ENCODE results near the gene PPP6R2.

Gene PPP6R2

GRCh38 chr22:50483977-50484853 lies 141.1 kb downstream of the PPP6R2 start:
- no peak for TF ChIP-seq PAX5 (IDR thresholded peaks at IDR 0.05; ENCODE audit: insufficient read depth, low read length, severe bottlenecking)
- TF ChIP-seq POLR2A (IDR thresholded peaks at IDR 0.05; ENCODE audit: low read depth, low read length) = no peak
- TF ChIP-seq SPI1 (IDR thresholded peaks at IDR 0.05; ENCODE audit: low read depth, low read length) = no peak
- TF ChIP-seq POU2F2 (IDR thresholded peaks at IDR 0.05; ENCODE audit: low read depth, low read length) = no peak
- TF ChIP-seq POLR2AphosphoS5 (IDR thresholded peaks at IDR 0.05; ENCODE audit: low read depth, low read length) = no peak
- TF ChIP-seq TAF1 (IDR thresholded peaks at IDR 0.05; ENCODE audit: low read depth, low read length) = no peak
- DNase-seq (ENCODE audit: insufficient read length, low spot score) (no peak), FAIRE-seq (no peak)

GRCh38 chr22:50485221-50486131 lies 142.3 kb downstream of the PPP6R2 start:
- no peak for TF ChIP-seq TAF1 (IDR thresholded peaks at IDR 0.05; ENCODE audit: low read depth, low read length)
- TF ChIP-seq SPI1 (IDR thresholded peaks at IDR 0.05; ENCODE audit: low read depth, low read length) = no peak
- no peak for TF ChIP-seq POU2F2 (IDR thresholded peaks at IDR 0.05; ENCODE audit: low read depth, low read length)
- TF ChIP-seq POLR2A (IDR thresholded peaks at IDR 0.05; ENCODE audit: low read depth, low read length) = no peak
- no peak for TF ChIP-seq PAX5 (IDR thresholded peaks at IDR 0.05; ENCODE audit: insufficient read depth, low read length, severe bottlenecking)
- no peak for TF ChIP-seq POLR2AphosphoS5 (IDR thresholded peaks at IDR 0.05; ENCODE audit: low read depth, low read length)
- FAIRE-seq = no peak

DNA sequence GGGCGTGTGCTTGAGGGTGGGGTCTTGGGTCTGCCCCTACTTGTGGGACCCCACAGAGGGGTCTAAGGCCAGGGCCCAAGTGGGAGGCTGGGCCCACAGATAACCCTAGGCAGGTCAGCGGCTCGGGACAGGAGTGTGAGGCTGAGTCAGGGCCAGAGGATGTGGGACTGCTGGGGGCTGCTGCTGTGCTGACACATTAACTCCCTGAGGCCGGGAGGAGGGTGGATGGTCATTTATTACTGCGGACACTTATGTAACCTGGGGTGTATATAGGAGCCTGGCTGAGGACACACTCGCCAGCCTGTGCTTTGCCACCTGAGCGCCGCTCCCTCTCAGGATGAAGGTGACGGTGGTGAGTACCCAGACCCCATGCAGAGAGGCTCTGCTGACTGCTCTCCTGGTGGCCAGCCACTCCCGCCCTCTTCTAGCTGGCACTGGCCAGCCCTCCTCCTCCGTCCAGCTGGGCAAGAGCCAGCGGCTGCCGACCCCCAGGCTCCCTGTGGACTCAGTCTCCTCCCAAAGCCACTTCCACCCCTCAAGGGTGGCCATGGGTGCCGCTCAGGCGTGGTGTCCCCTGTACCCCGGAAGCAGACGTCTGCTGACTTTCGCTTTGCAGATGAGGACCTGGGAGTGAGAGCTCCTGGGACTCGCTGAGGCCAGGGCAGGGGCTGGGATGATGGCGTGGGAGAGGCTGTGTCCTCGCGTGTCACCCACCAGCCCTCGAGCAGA lies 143.6 kb downstream of the PPP6R2 start, which contains the start of gene MIOX:
Gene MIOX (plus strand): TSS at position 299 of the 729 bp plus-strand sequence. CDS start 39 bp downstream, at position 338.
- FAIRE-seq (no peak), DNase-seq (ENCODE audit: insufficient read length, low spot score) (no peak)
- TF ChIP-seq PAX5 (IDR thresholded peaks at IDR 0.05; ENCODE audit: insufficient read depth, low read length, severe bottlenecking) = no peak
- no peak for TF ChIP-seq POLR2A (IDR thresholded peaks at IDR 0.05; ENCODE audit: low read depth, low read length)
- no peak for TF ChIP-seq POU2F2 (IDR thresholded peaks at IDR 0.05; ENCODE audit: low read depth, low read length)

More at GRCh38 chr22:50485221-50486131, 142.3 kb downstream of the PPP6R2 start:
- DNase-seq (ENCODE audit: insufficient read length, low spot score) = no peak

DNA sequence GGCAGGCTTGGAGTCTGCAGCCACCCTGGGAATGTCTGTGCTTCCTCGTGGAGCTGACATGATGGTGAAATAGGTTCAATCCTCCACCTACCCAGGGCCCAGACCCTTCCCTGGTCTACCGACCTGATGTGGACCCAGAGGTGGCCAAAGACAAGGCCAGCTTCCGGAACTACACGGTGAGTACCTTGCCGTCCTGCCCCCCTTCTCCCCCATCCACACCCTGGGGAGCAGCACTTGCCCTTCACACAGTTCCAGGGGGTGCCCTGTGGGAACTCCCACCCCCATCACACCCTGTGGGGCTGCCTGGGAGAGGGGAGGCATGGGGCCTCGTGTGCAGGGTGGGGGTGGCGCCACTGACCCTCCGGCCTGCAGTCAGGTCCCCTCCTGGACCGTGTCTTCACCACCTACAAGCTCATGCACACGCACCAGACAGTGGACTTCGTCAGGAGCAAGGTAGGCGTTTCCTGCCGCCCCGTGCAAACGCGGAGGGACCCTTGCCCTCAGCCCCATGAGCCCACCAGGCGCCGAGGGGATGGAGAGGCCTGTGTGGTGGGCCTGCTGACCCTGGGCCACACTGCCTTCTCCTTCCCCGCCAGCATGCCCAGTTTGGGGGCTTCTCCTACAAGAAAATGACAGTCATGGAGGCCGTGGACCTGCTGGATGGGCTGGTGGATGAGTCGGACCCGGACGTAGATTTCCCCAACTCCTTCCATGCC lies 144.3 kb downstream of the PPP6R2 start:
- FAIRE-seq = no peak
- DNase-seq (ENCODE audit: insufficient read length, low spot score) = no peak
- TF ChIP-seq POU2F2 (IDR thresholded peaks at IDR 0.05; ENCODE audit: low read depth, low read length) = no peak
- TF ChIP-seq TAF1 (IDR thresholded peaks at IDR 0.05; ENCODE audit: low read depth, low read length) = no peak
- TF ChIP-seq PAX5 (IDR thresholded peaks at IDR 0.05; ENCODE audit: insufficient read depth, low read length, severe bottlenecking) = no peak
- no peak for TF ChIP-seq POLR2A (IDR thresholded peaks at IDR 0.05; ENCODE audit: low read depth, low read length)
- TF ChIP-seq POLR2AphosphoS5 (IDR thresholded peaks at IDR 0.05; ENCODE audit: low read depth, low read length) = no peak
- TF ChIP-seq SPI1 (IDR thresholded peaks at IDR 0.05; ENCODE audit: low read depth, low read length) = no peak

DNA sequence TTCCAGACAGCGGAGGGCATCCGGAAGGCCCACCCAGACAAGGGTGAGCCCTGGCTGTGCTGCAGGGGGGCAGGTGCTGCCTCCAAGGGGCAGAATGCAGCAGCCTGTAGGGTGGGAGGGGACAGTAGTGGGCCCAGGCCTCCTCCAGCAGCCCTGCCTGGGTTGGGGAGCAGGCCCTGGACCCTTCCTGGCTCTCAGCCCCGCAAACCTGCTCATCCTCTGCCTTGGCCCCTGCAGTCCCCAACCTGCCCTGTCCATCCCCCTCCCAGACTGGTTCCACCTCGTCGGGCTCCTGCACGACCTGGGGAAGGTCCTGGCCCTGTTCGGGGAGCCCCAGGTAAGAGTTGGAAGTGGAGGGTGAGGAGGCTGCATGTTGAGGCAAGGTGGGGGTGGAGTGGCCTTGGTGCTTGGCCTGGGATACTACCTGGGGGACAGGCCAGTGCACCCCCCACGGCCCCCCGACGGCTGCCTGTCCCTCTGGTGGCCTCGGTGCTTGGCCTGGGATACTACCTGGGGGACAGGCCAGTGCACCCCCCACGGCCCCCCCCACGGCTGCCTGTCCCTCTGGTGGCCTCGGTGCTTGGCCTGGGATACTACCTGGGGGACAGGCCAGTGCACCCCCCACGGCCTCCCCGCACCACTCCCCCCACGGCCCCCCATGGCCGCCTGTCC lies 145.0 kb downstream of the PPP6R2 start:
- FAIRE-seq = no peak
- DNase-seq (ENCODE audit: insufficient read length, low spot score) = peak; percentile 25
- no peak for TF ChIP-seq TAF1 (IDR thresholded peaks at IDR 0.05; ENCODE audit: low read depth, low read length)
- no peak for TF ChIP-seq POLR2A (IDR thresholded peaks at IDR 0.05; ENCODE audit: low read depth, low read length)
- TF ChIP-seq PAX5 (IDR thresholded peaks at IDR 0.05; ENCODE audit: insufficient read depth, low read length, severe bottlenecking) = no peak
- TF ChIP-seq SPI1 (IDR thresholded peaks at IDR 0.05; ENCODE audit: low read depth, low read length) = no peak
- TF ChIP-seq POU2F2 (IDR thresholded peaks at IDR 0.05; ENCODE audit: low read depth, low read length) = no peak
- TF ChIP-seq POLR2AphosphoS5 (IDR thresholded peaks at IDR 0.05; ENCODE audit: low read depth, low read length) = no peak

DNA sequence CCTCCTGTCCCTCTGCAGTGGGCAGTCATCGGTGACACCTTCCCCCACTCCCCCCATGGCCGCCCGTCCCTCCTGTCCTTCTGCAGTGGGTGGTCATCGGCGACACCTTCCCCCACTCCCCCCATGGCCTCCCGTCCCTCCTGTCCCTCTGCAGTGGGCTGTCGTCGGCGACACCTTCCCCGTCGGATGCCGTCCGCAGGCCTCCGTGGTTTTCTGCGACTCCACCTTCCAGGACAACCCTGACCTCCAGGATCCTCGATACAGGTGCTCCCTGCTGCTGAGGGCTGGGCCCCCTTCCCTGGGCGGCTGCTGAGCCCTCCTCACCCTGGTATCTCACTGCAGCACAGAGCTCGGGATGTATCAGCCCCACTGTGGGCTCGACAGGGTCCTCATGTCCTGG lies 145.8 kb downstream of the PPP6R2 start:
- TF ChIP-seq POLR2AphosphoS5 (IDR thresholded peaks at IDR 0.05; ENCODE audit: low read depth, low read length) = no peak
- no peak for TF ChIP-seq SPI1 (IDR thresholded peaks at IDR 0.05; ENCODE audit: low read depth, low read length)
- no peak for TF ChIP-seq POU2F2 (IDR thresholded peaks at IDR 0.05; ENCODE audit: low read depth, low read length)
- TF ChIP-seq POLR2A (IDR thresholded peaks at IDR 0.05; ENCODE audit: low read depth, low read length) = no peak
- no peak for TF ChIP-seq TAF1 (IDR thresholded peaks at IDR 0.05; ENCODE audit: low read depth, low read length)
- TF ChIP-seq PAX5 (IDR thresholded peaks at IDR 0.05; ENCODE audit: insufficient read depth, low read length, severe bottlenecking) = no peak
- DNase-seq (ENCODE audit: insufficient read length, low spot score) (no peak), FAIRE-seq (no peak)

- no peak for FAIRE-seq
- no peak for DNase-seq (ENCODE audit: insufficient read length, low spot score)
- TF ChIP-seq POLR2A (IDR thresholded peaks at IDR 0.05; ENCODE audit: low read depth, low read length) (no peak), SPI1 (IDR thresholded peaks at IDR 0.05; ENCODE audit: low read depth, low read length) (no peak), TAF1 (IDR thresholded peaks at IDR 0.05; ENCODE audit: low read depth, low read length) (no peak), POLR2AphosphoS5 (IDR thresholded peaks at IDR 0.05; ENCODE audit: low read depth, low read length) (no peak)
Observed at GRCh38 chr22:50489363-50490243, 146.5 kb downstream of the PPP6R2 start.

All from GM12891 (cell line).